CMK (cell line): ENCODE results near the gene VMA21.

Experiments
- DNase-seq: peaks from one replicate; pipeline ENCODE4 v3.0.0-alpha.2; 2010; ENCODE audit warnings: low read depth

Gene VMA21, protein sequence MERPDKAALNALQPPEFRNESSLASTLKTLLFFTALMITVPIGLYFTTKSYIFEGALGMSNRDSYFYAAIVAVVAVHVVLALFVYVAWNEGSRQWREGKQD

GRCh38 chrX:151396825-151397740, at the start of gene VMA21:
Gene VMA21, plus strand, starts transcription at chrX:151397206. Its CDS starts 103 bp downstream, at chrX:151397309.
- peak; percentile 45 for DNase-seq

DNA sequence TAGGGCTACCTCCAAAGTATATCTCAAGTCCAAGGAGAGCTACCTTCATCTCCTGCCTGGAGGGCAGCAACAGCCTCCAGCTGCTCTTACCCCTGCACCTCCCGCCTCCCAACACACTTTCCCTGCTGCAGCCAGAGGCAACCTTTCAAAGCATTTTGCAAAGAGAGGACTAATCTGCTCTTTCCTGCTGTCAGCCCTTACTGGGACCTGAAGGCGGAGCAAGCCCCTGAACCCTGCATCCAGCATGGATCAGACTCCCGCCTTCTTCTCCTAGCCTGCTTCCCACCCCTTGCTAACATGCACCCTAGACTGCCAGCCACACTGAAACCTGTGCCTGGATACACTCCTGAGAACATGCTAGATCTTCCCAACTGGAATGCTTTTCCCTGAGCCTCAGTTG, 37.7 kb upstream of the VMA21 start:
- no peak for DNase-seq

GRCh38 chrX:151359931-151360871, 36.8 kb upstream of the VMA21 start:
- DNase-seq: no peak

DNA sequence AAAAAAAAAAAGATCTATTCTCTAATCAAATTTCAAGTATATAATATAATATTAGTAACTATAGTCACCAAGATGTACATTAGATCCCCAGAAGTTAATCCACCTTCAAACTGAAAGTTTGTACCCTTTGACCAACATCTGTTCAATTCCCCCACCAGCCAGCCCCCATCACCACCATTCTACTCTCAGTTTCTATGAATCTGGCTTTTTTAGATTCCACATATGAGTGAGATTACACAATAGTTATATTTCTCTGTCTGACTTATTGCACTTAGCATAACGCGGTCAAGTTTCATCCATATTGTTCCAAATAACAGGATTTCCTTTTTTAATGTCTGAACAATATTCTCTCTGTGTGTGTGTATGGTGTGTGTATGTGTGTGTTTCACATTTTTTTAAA, 33.7 kb upstream of the VMA21 start:
- no peak for DNase-seq

DNA sequence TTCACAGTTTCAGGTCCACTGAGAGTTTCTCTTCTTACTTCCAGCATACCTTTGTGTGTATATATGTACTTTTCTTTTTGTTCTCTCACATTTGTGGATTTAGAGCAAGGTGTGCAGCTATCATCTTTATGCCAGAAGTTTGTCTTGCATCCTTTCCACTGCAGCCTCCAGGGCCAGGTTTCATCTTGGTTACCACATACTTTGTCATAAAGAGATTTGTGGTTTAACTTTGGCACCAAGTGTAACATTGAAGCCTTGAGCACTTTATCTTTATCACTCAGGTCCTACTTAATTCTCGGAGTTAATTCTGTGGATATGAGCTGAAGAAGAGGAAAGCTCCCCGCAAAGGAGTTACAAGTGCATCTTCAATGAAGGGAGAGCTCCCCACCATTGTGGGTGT, 31.4 kb upstream of the VMA21 start:
- DNase-seq: no peak

GRCh38 chrX:151370906-151371305, 26.1 kb upstream of the VMA21 start:
- no peak for DNase-seq

- DNase-seq: no peak
These were observed 12.2 kb upstream of the VMA21 start for GRCh38 chrX:151384807-151385206.

- no peak for DNase-seq
These were observed 10.1 kb upstream of the VMA21 start for GRCh38 chrX:151386838-151387459.

GRCh38 chrX:151391722-151392121, 5.3 kb upstream of the VMA21 start:
- no peak for DNase-seq

- DNase-seq: no peak
These were observed 3.5 kb upstream of the VMA21 start for GRCh38 chrX:151393514-151393913.

DNA sequence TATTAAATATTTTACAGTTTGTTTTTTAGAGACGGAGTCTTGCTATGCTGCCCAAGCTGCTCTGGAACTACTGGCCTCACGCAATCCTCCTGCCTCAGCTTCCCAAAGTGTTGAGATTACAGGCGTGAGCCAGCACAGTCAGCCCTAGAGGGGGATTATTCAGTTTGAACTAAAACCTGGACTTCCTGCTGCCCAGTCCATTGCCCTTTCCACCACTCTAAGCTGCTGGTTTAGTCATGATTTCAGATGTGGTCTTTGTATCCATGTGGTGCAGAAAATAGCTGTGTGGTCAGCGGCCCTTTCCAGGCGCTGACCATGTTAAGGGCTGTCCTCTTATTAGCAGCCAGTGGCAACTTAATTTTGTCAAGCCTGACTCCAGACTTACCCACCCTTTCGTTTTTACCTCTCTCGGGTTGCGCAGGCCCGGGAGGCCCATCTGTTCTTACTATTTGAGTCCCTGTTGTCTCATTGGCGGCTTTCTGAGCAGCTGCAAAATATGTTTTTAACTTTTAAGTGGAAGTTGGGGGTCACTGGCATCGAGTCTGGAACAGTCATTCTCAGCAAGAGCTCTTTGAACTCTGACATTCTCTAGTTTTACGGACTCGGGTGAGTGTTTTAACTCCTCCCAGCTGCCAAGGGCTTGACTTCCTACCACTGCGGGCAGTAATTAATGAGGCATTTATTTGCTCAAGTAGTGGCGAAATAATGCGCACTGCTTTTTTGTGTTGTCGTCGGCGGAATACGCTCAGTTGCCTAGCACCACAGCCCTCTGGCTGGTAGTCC, 773 bp upstream of the VMA21 start:
- DNase-seq: no peak

DNA sequence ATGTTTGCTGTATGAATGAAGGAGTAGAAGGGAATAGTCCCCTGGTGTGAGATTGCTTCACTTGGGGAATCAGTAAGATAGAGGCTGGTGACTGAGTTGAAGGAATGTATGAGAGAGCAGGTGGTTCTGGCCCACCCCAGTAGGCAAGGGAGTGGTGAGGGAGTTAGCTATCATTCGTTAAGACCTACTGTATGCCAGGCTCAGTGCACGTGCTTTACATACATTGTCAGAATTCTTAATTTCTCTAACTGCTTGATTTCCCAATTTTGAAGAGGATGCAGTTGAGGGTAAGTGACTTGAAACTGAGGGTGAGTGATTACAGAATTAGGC, 700 bp downstream of the VMA21 start:
- no peak for DNase-seq

GRCh38 chrX:151398346-151398745, 1.3 kb downstream of the VMA21 start:
- DNase-seq: no peak

- no peak for DNase-seq
These were observed 5.8 kb downstream of the VMA21 start for GRCh38 chrX:151402719-151403390.

- no peak for DNase-seq
These were observed 19.6 kb downstream of the VMA21 start for GRCh38 chrX:151416579-151416978.

DNA sequence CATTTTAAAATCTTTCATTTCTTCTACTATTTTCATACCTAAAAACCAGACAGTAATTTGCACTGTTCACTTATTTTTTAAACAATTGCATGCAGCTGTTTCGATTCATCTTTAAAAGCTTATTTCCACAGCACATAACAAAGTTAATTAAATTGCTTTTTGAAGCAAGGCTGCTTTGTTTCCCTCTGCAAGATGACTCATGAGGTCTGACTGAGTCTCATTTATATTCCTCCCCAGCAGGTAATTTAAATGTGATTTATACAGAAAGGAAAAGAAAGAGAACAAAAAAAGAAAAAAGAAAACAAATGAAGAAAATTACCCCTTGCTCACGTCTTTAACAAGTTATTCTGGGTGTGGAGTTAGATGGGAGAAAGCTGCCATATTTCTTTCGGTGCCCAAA, 22.8 kb downstream of the VMA21 start:
- no peak for DNase-seq

DNA sequence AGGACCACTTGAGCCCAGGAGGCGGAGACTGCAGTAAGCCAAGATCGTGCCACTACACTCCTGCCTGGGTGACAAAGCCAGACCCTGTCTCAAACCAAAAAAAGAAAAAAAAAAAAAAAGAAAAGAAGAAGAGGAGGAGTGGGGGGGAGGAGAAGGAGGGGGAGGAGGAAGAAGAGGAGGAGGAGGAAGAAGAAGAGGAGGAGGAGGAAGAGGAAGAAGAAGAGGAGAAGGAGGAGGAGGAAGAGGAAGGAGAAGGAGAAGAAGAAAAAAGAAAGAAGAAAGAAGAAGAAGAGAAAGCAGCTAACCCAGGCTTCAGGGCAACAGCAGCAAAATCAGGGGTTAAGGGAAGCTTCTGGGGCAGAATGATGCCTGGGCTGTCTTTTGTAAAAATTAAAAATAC, 27.5 kb downstream of the VMA21 start:
- no peak for DNase-seq

DNA sequence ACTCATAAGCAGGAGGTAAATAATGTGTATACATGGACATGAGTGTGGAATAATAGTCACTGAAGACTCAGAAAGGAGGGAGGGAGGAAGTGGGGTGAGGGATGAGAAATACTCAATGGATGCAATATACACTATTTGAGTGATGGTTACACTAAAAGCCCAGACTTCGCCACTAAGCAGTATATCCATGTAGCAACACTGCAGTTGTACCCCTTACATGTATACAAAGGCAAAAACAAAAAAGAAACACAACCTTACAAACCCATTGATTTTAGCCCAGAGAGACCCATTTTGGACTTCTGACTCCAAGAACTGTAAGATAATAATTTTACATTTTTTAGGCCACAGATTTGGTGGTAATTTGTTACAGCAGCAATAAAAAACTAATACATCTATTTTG, 51.5 kb downstream of the VMA21 start:
- no peak for DNase-seq

- no peak for DNase-seq
These were observed 61.8 kb downstream of the VMA21 start for GRCh38 chrX:151458824-151459223.
